ENCODE data around the gene SAMD4A. TPM values are rescaled to one million over a fixed set of nuclear protein-coding genes. Genes with fewer than 3 reads are reported as not detected.

Gene SAMD4A
- total and polyA plus RNA-seq, 8 donors, result 2.5 to 67.4 (median 15.9) TPM

- Histone ChIP-seq H3K9me3 (no peaks in the 10 kb centered on the region), H3K36me3 (no peaks in the 10 kb centered on the region), H3K27me3 (no peaks in the 10 kb centered on the region), H3K4me3 (no peak overlapping the region), H3K4me1 (no peaks in the 10 kb centered on the region), H3K27ac (no peak overlapping the region)
- intact Hi-C loops (cut with DNase I; ENCODE audit: low total_unique reads), result no loop called here
- TF ChIP-seq POLR2A (IDR thresholded peaks at IDR 0.05) (no peak), CTCF (IDR thresholded peaks at IDR 0.05) (no peak), POLR2AphosphoS5 (IDR thresholded peaks at IDR 0.05) (no peak), EP300 (IDR thresholded peaks at IDR 0.05) (no peak)
- peak in 1 of 2 donors; percentile 9 for DNase-seq
- 84 to 92% (median 86%) methylated on average over 3 of the region's 3 CpGs for WGBS, 5 donors
Observed at GRCh38 chr14:54549862-54550261, 17.1 kb upstream of the SAMD4A start.

GRCh38 chr14:54550514-54550913, 16.4 kb upstream of the SAMD4A start:
- 71 to 86% (median 78%) methylated on average over 1 of the region's 1 CpG for WGBS, 5 donors
- no peaks in the 10 kb centered on the region for H3K9me3 ChIP-seq
- no peaks in the 10 kb centered on the region for H3K4me1 ChIP-seq
- H3K27me3 ChIP-seq, result no peaks in the 10 kb centered on the region
- intact Hi-C loops (cut with DNase I; ENCODE audit: low total_unique reads), result no loop called here
- no peak overlapping the region for H3K27ac ChIP-seq
- no peak for DNase-seq
- no peaks in the 10 kb centered on the region for H3K36me3 ChIP-seq
- TF ChIP-seq EP300 (IDR thresholded peaks at IDR 0.05) (no peak), POLR2AphosphoS5 (IDR thresholded peaks at IDR 0.05) (no peak)
- H3K4me3 ChIP-seq, result no peak overlapping the region

DNA sequence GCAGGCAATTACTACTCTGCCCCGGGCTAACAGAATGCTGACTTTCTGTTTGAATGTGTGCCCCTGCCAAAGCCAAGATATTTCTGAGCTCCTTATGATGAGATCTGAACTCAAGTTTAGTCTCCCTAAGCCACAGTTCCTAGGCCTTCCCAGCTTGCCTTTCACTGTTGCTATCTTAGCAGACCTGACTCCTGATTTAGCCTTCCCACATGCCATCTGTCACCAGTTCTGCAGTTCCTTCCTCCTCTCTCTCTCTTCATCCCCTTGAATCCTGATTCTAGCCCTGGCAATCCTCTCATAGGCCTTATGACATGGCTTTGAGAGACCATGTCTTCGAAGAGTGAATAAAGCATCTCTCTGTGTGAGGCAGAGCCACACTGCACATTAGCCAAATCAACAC, 12.5 kb upstream of the SAMD4A start:
- DNase-seq, result no peak
- no peaks in the 10 kb centered on the region for H3K27me3 ChIP-seq
- no peak for TF ChIP-seq CTCF (IDR thresholded peaks at IDR 0.05)
- no peak for TF ChIP-seq EP300 (IDR thresholded peaks at IDR 0.05)
- TF ChIP-seq POLR2AphosphoS5 (IDR thresholded peaks at IDR 0.05), result no peak
- no peak for TF ChIP-seq POLR2A (IDR thresholded peaks at IDR 0.05)
- intact Hi-C loops (cut with DNase I; ENCODE audit: low total_unique reads), result no loop called here
- no peak overlapping the region for H3K4me3 ChIP-seq
- H3K27ac ChIP-seq, result no peak overlapping the region
- H3K9me3 ChIP-seq, result no peaks in the 10 kb centered on the region
- 88 to 99% (median 95%) methylated on average over 2 of the region's 2 CpGs for WGBS, 5 donors
- no peaks in the 10 kb centered on the region for H3K4me1 ChIP-seq
- no peaks in the 10 kb centered on the region for H3K36me3 ChIP-seq

DNA sequence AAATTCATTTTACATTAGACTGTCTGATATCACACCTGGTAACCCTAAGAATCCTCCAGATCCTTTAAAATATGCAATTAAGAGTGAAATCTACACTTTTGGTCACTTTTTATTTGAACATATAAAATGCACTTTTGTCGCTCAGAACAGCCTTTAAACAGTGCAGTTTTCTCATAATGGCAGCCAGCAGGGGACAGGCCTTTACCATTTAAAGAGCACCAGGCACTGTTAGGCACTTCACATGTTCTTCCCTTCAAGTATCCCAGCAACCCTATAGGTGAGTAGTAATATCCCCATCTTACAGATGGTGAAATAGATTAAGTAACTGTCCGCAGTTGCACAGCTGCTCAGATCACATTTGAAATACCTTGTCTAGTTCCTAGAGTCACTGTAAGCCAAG, 11.3 kb upstream of the SAMD4A start:
- TF ChIP-seq CTCF (IDR thresholded peaks at IDR 0.05) (no peak), EP300 (IDR thresholded peaks at IDR 0.05) (no peak), POLR2A (IDR thresholded peaks at IDR 0.05) (no peak), POLR2AphosphoS5 (IDR thresholded peaks at IDR 0.05) (no peak)
- no peaks in the 10 kb centered on the region for H3K4me1 ChIP-seq
- H3K4me3 ChIP-seq, result no peak overlapping the region
- WGBS, 5 donors, result 93 to 99% (median 94%) methylated on average over 2 of the region's 2 CpGs
- intact Hi-C loops (cut with DNase I; ENCODE audit: low total_unique reads), result loop anchor here (5.0 kb wide), 1 partner anchor 212 kb away; no protein-coding TSS in a partner anchor
- no peak overlapping the region for H3K27ac ChIP-seq
- H3K36me3 ChIP-seq, result no peaks in the 10 kb centered on the region
- no peak for DNase-seq
- H3K9me3 ChIP-seq, result no peaks in the 10 kb centered on the region
- no peaks in the 10 kb centered on the region for H3K27me3 ChIP-seq

DNA sequence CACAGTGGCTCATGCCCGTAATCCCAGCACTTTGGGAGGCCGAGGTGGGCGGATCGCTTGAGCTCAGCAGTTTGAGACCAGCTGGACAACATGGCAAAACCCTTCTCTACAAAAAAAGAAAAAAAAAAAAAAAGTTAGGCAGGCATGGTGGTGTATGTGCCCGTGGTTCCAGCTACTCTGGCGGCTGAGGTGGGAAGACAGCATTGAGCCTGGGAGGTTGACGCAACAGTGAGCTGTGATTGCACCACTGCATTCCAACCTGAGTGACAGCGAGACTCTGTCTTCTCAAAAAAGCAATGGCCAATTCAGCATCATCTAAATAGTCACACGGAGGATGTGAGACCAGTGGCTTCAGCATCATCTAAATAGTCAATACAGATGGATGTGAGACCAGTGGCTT, 10.4 kb upstream of the SAMD4A start:
- WGBS, 5 donors, result 86 to 93% (median 92%) methylated on average over 9 of the region's 9 CpGs
- H3K4me3 ChIP-seq, result no peak overlapping the region
- intact Hi-C loops (cut with DNase I; ENCODE audit: low total_unique reads), result loop anchor here (5.0 kb wide), 1 partner anchor 211 kb away; no protein-coding TSS in a partner anchor

More for the DNA sequence above, 10.4 kb upstream of the SAMD4A start:
- H3K9me3 ChIP-seq, result no peaks in the 10 kb centered on the region
- TF ChIP-seq POLR2A (IDR thresholded peaks at IDR 0.05) (no peak), EP300 (IDR thresholded peaks at IDR 0.05) (no peak), CTCF (IDR thresholded peaks at IDR 0.05) (no peak), POLR2AphosphoS5 (IDR thresholded peaks at IDR 0.05) (no peak)
- no peak overlapping the region for H3K27ac ChIP-seq
- H3K4me1 ChIP-seq, result no peaks in the 10 kb centered on the region
- DNase-seq, result no peak
- no peaks in the 10 kb centered on the region for H3K27me3 ChIP-seq
- no peaks in the 10 kb centered on the region for H3K36me3 ChIP-seq

All from stomach (tissue), 9 donors.